ENCODE data around the gene FEZF2. TPM values are rescaled to one million over a fixed set of nuclear protein-coding genes. Genes with fewer than 3 reads are reported as not detected.

FEZF2 gene
- not detected for total RNA-seq

DNA sequence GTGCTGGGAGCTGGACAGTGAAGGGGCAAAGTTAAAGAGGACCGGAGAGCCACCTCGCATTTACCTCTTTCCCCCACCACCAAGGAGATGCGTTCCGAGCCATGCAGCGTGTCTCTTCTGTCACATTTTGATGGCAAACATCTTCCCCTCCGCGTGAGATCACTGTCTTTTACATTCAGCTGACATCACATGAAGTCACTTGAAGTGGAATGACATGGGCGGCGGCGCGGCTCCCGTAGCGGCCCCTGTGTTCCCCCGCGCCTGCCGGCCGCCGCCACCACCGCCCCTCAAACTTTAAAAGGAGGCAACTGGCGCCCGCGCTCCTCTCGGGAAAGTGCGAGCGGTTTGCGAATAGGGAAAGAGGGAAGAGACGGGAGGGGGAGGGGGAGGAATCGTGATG lies at the start of gene FEZF2:
Gene FEZF2 (minus strand): TSS at position 336 of the 400 bp plus-strand sequence. CDS start 682 bp downstream, outside the sequence.
- DNase-seq: no peak

GRCh38 chr3:62421207-62421606 lies 47.9 kb upstream of the FEZF2 start:
- no peak for DNase-seq

DNA sequence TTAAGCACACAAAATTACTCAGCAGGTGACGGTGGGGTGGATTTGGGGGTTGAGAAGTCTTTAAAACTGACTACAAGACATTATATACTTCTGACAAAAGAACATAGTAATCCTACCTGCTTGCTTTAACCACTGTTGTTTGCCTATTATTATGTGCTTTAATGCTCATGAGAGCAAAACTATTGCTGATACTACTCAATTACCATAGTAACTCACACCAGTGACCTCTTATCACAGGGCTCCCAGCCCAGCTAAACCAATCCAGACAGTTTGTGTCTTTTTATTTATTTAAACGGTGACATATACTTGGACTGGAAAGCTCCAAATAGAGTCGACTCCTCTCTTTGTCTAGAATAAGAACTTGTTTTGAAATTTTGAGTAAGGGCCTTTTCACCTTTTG lies 42.8 kb upstream of the FEZF2 start:
- DNase-seq: no peak

- no peak for DNase-seq
Measured at GRCh38 chr3:62415312-62415801, 42.0 kb upstream of the FEZF2 start.

DNA sequence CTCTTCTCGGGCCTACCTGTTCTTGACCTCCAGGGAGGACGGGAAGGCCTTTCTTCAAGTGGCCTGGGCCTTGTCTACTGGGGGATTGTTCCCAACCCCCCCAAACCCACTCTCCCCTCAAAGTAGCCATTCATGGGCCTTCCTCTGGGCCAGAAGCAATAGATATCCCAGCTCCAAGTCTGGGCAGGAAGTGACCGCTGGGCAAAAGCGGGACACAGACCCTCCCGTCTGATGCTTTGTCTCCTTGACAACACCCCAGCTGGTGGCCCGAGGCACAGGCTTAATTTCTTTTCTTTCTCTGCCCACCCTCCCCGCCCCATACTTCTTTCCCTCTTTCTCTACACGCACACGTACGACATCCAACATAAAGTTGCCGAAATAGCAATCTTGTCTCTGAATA lies 41.4 kb upstream of the FEZF2 start:
- no peak for DNase-seq

DNA sequence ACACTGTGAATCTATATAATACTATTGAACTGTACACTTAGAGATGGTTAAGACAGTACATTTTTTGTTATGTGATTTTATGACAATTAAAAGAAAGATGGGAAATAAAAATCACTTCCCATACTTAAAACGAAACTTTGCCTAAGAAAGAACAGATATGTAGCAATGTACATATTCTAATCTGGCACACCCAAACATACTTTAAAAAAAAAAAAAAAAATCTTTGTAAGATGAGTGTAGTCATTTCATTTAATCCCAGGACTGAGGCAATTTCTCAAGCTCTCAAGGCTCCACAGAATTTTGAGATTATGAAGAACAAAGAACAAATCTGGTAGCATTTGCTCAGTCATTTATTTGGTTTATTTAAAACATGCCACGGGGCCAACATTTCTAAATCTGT lies 40.3 kb upstream of the FEZF2 start:
- no peak for DNase-seq

GRCh38 chr3:62406945-62407344 lies 33.6 kb upstream of the FEZF2 start:
- no peak for DNase-seq

- DNase-seq: no peak
Measured at GRCh38 chr3:62405566-62405965, 32.2 kb upstream of the FEZF2 start.

- no peak for DNase-seq
Measured at GRCh38 chr3:62405135-62405534, 31.8 kb upstream of the FEZF2 start.

- no peak for DNase-seq
Measured at GRCh38 chr3:62404321-62404720, 31.0 kb upstream of the FEZF2 start.

DNA sequence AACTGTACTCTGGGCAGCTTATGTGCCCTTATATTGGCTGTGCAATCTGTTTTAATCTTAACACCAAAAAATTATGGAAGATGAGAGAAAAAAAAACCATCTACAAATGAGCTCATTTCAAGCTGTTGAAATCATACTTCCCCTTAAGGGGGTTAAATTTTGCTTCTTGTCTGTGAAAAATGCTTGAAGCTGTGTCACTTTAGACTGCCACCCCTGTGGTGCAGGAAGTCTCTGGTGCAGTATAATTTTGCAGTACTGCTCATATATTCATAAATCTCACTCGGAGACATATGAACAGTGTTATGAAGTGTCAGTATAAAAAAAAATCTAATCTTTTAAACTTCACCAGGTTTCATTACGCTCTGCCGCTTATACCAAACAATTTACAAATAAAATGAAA lies 30.4 kb upstream of the FEZF2 start:
- no peak for DNase-seq

GRCh38 chr3:62392626-62393292 lies 19.4 kb upstream of the FEZF2 start:
- no peak for DNase-seq

DNA sequence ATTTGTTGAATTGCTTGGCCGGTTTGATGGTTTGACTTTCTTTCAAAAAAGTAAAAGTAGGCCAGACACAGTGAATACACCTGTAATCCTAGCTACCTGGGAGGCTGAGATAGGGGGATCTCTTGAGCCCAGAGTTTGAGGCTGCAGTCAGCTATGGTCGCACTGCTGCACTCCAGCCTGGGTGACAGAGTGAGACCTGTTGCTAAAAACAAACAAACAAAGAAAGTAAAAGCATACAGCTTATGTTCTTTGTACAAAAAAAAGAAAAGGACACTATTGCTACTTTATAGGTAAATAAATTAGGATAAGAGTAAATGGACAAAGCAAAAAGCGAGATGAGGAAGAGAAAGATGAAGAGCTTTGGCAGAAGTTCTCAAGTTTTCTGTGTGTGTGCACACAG lies 13.9 kb upstream of the FEZF2 start:
- no peak for DNase-seq

GRCh38 chr3:62379321-62379798 lies 6.0 kb upstream of the FEZF2 start:
- no peak for DNase-seq

DNA sequence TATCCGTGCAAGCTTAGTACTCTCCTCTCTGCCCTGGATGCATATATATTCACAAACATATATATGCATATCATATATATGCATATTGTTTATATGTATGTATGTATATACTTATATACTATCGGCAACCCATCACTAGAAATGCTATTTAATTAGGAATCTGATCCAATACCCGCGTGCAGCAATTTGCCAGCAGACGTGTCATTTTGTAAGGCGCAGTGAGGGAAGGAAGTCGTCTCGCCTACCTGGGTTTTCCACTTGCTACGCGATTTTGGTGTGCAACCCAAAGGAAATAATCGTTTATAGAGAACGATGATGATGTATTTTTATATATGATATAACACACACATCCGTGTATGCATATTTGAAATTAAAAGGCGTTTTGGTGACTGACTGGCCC lies 5.6 kb upstream of the FEZF2 start:
- DNase-seq: no peak

GRCh38 chr3:62378311-62378789 lies 5.0 kb upstream of the FEZF2 start:
- no peak for DNase-seq

DNA sequence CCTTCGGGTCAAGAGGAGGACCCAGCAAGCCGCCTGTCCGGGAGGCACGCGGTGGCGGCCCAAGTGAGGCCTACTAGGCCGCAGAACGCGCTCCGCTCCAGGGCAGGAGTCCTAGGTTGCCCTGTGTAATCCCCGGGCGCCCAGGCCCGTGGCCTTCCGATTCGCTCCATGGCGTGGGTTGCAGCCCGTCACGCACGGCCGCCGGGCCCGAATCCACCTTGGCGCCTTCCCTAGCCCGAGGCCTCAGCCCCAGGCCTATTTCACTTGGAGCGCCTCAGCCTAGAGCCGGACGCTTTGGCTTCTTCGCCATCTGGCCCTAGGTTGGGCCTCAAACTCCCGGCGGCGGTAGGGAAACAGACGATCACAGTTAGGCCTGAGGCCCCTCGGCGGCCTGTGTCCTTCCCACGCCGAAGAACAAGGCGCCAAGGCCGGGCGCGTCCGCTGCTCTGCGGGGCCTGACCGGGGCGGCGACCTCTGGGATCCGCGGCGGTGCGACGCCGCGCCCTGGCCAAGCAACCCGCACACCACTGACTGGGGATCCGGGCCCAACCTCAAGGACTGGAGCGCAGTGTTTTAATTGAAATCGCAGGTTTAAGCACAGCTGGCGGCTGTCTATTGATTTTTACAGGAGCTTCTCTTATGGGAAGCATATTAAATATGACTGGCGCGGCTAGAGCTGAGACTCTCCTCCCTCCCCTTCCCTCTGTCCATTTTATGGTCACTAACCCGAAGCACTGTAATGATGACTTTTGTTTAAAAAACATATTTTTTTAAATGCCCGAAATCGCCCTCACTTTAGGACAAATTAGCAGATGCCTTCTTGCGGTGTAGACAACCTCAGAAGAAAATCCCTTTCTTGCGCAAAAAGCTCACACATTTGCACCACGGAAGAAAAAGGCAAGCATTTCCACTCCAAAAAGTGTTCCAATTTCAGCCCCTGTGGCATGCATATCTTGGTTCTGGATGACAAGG lies 3.8 kb upstream of the FEZF2 start:
- DNase-seq: no peak

DNA sequence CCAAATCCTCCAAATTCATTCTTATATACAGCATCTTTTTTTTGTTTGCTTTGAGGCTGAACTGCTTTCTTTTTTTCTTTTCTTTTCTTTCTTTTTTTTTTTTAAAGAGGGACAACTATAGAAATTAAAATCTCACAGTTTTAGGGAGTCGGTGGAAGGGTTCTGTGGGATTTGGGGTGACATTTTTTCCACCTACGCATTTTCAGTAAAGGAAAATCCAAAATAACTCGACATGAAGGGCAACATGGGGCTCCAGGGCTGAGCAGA lies 3.0 kb upstream of the FEZF2 start:
- no peak for DNase-seq

DNA sequence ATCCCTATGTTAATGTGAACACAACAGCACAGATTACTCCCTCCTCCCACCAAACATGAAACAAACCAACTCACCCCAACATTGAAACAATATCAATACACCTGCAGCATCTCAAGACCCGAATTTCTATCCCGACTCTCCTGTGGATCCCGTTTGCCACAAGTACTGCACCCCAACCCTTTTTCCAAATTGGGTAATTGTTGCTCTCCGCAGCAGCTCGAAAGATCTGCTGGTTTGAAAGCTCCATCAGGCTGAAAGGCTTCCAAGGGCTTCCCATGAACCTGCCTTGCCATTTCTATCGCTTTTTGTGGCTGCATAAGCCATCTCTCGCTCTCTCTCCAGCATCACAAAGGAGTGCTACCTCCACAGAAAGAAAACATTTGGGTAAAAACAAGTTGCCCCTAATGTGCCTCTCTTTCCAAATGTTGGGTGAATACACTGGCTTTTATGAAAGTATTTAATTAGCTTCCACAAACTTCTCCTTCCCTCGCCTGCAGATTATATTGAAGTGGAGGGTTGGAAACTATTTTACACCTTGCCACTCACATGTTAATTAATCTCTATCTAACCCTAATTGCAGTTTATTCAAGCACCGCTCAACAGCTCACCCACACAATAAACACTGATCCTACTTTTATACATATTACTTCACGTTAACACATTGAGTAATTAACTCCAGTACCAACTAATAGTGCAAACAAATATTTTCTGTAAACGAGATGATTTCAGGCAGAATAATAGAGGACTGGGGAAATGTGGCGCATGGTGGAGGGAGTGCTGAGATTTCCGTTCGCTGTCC lies 2.5 kb upstream of the FEZF2 start:
- DNase-seq: no peak

GRCh38 chr3:62374341-62375218 lies 1.2 kb upstream of the FEZF2 start:
- DNase-seq: no peak

GRCh38 chr3:62373714-62374333 lies 474 bp upstream of the FEZF2 start:
- DNase-seq: no peak

Data from effector CD4-positive, alpha-beta T cell (primary cell).